ENCODE measurements around the gene PRPF18. TPM values are rescaled to one million over a fixed set of nuclear protein-coding genes. Genes with fewer than 3 reads are reported as not detected.

Gene PRPF18
- total and polyA plus RNA-seq, 2 donors (not counting 1 experiment from before 2014, with no cell fraction given): 28.8 to 30.1 TPM

DNA sequence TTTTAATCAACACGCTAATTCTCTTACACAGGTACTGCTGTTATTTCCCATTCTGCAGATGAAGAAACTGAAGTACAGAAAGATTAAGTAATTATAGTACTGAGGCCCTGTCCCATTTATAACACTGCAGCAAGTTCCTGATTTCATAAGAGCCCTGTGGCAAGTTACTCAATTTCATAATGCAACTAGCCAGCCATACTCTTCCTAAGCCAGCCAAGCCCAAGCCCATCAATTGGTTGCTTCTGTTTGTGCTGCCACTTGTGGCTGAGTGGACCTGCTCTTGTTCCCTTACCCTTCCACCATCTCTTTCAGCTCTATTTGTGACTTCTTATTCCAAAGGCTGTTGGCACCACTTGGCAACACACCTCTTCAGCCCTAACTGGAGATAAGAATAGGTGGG lies 19.7 kb upstream of the PRPF18 start:
- Histone ChIP-seq H4K20me1 (ENCODE audit: control insufficient read depth, extremely low read depth, insufficient read depth, low read length) (no peaks in the 10 kb centered on the region), H3K4me1 (ENCODE audit: control insufficient read depth, extremely low read depth, insufficient read depth, low read length) (no peaks in the 10 kb centered on the region), H2AFZ (ENCODE audit: low read length) (no peak overlapping the region), H3K9ac (ENCODE audit: insufficient read depth, low read length) (no peak overlapping the region), H3K9me3 (ENCODE audit: control insufficient read depth, insufficient read depth, low read depth, low read length) (no peaks in the 10 kb centered on the region), H3K4me3 (replicated peaks in 1 of 4; ENCODE audit: control extremely low read depth in 1 of 4, insufficient read depth in 1 of 4, low read depth in 3 of 4, low read length in 4 of 4) (no peak overlapping the region), H3K79me2 (ENCODE audit: control insufficient read depth, insufficient read depth, low read length) (no peaks in the 10 kb centered on the region), H3K36me3 (ENCODE audit: control insufficient read depth, insufficient read depth, low read length) (no peaks in the 10 kb centered on the region), H3K4me2 (ENCODE audit: extremely low read depth, insufficient read depth, low read length) (no peak overlapping the region), H3K27me3 (ENCODE audit: control insufficient read depth, insufficient read depth, low read length) (no peaks in the 10 kb centered on the region), H3K27ac (ENCODE audit: insufficient read depth, low read length) (no peak overlapping the region)
- TF ChIP-seq EZH2 (IDR thresholded peaks at IDR 0.05; ENCODE audit: low read length, missing control alignments): no peak
- TF ChIP-seq, protein P1, sequence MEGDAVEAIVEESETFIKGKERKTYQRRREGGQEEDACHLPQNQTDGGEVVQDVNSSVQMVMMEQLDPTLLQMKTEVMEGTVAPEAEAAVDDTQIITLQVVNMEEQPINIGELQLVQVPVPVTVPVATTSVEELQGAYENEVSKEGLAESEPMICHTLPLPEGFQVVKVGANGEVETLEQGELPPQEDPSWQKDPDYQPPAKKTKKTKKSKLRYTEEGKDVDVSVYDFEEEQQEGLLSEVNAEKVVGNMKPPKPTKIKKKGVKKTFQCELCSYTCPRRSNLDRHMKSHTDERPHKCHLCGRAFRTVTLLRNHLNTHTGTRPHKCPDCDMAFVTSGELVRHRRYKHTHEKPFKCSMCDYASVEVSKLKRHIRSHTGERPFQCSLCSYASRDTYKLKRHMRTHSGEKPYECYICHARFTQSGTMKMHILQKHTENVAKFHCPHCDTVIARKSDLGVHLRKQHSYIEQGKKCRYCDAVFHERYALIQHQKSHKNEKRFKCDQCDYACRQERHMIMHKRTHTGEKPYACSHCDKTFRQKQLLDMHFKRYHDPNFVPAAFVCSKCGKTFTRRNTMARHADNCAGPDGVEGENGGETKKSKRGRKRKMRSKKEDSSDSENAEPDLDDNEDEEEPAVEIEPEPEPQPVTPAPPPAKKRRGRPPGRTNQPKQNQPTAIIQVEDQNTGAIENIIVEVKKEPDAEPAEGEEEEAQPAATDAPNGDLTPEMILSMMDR (conservative IDR thresholded peaks at IDR 0.05 in 1 of 2, IDR thresholded peaks at IDR 0.05 in 1 of 2; ENCODE audit: low read depth in 1 of 2, low read length in 2 of 2): no peak
- peak in 1 of 2 donors; percentile 13 for DNase-seq (ENCODE audit: low read depth in 2 of 2)

DNA sequence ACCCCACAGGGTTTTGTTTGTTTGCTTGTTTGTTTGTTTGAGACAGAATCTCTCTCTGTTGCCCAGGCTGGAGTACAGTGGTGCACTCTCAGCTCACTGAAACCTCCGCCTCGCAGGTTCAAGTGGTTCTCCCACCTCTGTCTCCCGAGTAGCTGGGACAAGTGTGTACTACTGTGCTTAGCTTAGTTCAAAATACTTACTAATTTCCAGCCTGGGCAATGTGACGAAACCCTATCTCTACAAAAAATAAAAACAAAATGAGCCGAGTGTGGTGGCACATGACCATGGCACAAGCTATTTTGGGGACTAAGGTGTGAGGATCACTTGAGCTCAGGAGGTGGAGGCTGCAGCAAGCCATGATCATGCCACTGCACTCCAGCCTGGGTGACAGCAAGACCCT lies 15.2 kb upstream of the PRPF18 start:
- Histone ChIP-seq H3K36me3 (ENCODE audit: control insufficient read depth, insufficient read depth, low read length) (no peaks in the 10 kb centered on the region), H3K4me2 (ENCODE audit: extremely low read depth, insufficient read depth, low read length) (no peak overlapping the region)

DNA sequence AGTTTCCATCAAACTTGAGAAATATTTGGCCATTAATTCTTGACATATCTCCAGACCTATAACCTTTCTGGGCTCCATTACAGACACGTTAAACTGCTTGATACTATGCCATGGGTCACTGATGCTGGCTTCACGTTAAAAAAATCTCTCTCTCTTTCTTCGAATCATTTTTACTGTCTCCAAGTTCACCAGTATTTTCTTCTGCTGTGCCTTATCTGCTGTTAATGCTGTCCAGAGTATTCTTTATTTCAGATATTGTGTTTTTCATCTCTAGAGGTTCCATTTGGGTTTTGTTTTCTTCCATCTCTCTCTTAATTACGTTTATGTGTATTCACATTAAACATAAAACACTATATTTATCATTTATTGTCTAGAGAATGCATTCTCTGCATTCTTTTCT lies 12.8 kb upstream of the PRPF18 start:
- H3K4me3 ChIP-seq (replicated peaks in 1 of 4; ENCODE audit: control extremely low read depth in 1 of 4, insufficient read depth in 1 of 4, low read depth in 3 of 4, low read length in 4 of 4): no peak overlapping the region
- H3K27me3 ChIP-seq (ENCODE audit: control insufficient read depth, insufficient read depth, low read length): no peaks in the 10 kb centered on the region
- no peak overlapping the region for H3K9ac ChIP-seq (ENCODE audit: insufficient read depth, low read length)
- no peak overlapping the region for H3K27ac ChIP-seq (ENCODE audit: insufficient read depth, low read length)
- H3K79me2 ChIP-seq (ENCODE audit: control insufficient read depth, insufficient read depth, low read length): no peaks in the 10 kb centered on the region
- TF ChIP-seq, protein P1 (conservative IDR thresholded peaks at IDR 0.05 in 1 of 2, IDR thresholded peaks at IDR 0.05 in 1 of 2; ENCODE audit: low read depth in 1 of 2, low read length in 2 of 2): no peak
- TF ChIP-seq EZH2 (IDR thresholded peaks at IDR 0.05; ENCODE audit: low read length, missing control alignments): no peak
- no peaks in the 10 kb centered on the region for H3K4me1 ChIP-seq (ENCODE audit: control insufficient read depth, extremely low read depth, insufficient read depth, low read length)
- H3K4me2 ChIP-seq (ENCODE audit: extremely low read depth, insufficient read depth, low read length): no peak overlapping the region
- no peak overlapping the region for H2AFZ ChIP-seq (ENCODE audit: low read length)
- H3K36me3 ChIP-seq (ENCODE audit: control insufficient read depth, insufficient read depth, low read length): no peaks in the 10 kb centered on the region
- H4K20me1 ChIP-seq (ENCODE audit: control insufficient read depth, extremely low read depth, insufficient read depth, low read length): no peaks in the 10 kb centered on the region
- H3K9me3 ChIP-seq (ENCODE audit: control insufficient read depth, insufficient read depth, low read depth, low read length): no peaks in the 10 kb centered on the region
- no peak for DNase-seq (ENCODE audit: low read depth in 2 of 2)

More for the DNA sequence above, 15.2 kb upstream of the PRPF18 start:
- no peak overlapping the region for H3K4me3 ChIP-seq (replicated peaks in 1 of 4; ENCODE audit: control extremely low read depth in 1 of 4, insufficient read depth in 1 of 4, low read depth in 3 of 4, low read length in 4 of 4)
- no peak overlapping the region for H3K9ac ChIP-seq (ENCODE audit: insufficient read depth, low read length)
- no peaks in the 10 kb centered on the region for H3K79me2 ChIP-seq (ENCODE audit: control insufficient read depth, insufficient read depth, low read length)
- TF ChIP-seq, protein P1 (conservative IDR thresholded peaks at IDR 0.05 in 1 of 2, IDR thresholded peaks at IDR 0.05 in 1 of 2; ENCODE audit: low read depth in 1 of 2, low read length in 2 of 2): no peak
- no peak for TF ChIP-seq EZH2 (IDR thresholded peaks at IDR 0.05; ENCODE audit: low read length, missing control alignments)
- DNase-seq (ENCODE audit: low read depth in 2 of 2): no peak
- no peaks in the 10 kb centered on the region for H3K4me1 ChIP-seq (ENCODE audit: control insufficient read depth, extremely low read depth, insufficient read depth, low read length)
- H2AFZ ChIP-seq (ENCODE audit: low read length): no peak overlapping the region
- no peaks in the 10 kb centered on the region for H3K27me3 ChIP-seq (ENCODE audit: control insufficient read depth, insufficient read depth, low read length)
- H3K9me3 ChIP-seq (ENCODE audit: control insufficient read depth, insufficient read depth, low read depth, low read length): no peaks in the 10 kb centered on the region
- H4K20me1 ChIP-seq (ENCODE audit: control insufficient read depth, extremely low read depth, insufficient read depth, low read length): no peaks in the 10 kb centered on the region
- no peak overlapping the region for H3K27ac ChIP-seq (ENCODE audit: insufficient read depth, low read length)

Measured in fibroblast of lung (primary cell).